NT2/D1 (cell line): ENCODE data around the gene ROPN1L.

Experiments used
- DNase-seq: peaks from one replicate; pipeline ENCODE4 v3.0.0-alpha.2; 2011; ENCODE audit warnings: low read depth, low spot score
- H3K27me3 ChIP-seq: 2 replicates; pipeline ENCODE4 v1.6.0; 2011; ENCODE audit warnings: mild to moderate bottlenecking; ENCODE audit not compliant: insufficient read length, insufficient read depth
- H3K36me3 ChIP-seq: 2 replicates; pipeline ENCODE4 v1.6.1; 2011; ENCODE audit warnings: mild to moderate bottlenecking, low read length, mixed read lengths; ENCODE audit not compliant: insufficient read depth, insufficient read length
- H3K4me1 ChIP-seq: 2 replicates; pipeline ENCODE4 v1.5.1; 2011; ENCODE audit not compliant: insufficient read depth, insufficient read length
- H3K4me3 ChIP-seq: 2 replicates; pipeline ENCODE4 v1.5.1; 2011; ENCODE audit warnings: low read depth; ENCODE audit not compliant: insufficient read length
- H3K9ac ChIP-seq: 2 replicates; pipeline ENCODE4 v1.6.0; 2011; ENCODE audit warnings: low read depth; ENCODE audit not compliant: insufficient read length
- H3K9me3 ChIP-seq: 2 replicates; pipeline ENCODE4 v1.5.1; 2011; ENCODE audit warnings: mild to moderate bottlenecking, low read length; ENCODE audit not compliant: insufficient read depth
- SUZ12 ChIP-seq: IDR thresholded peaks from 2 replicates; pipeline ENCODE4 v1.6.1; 2011; ENCODE audit not compliant: insufficient read length, insufficient read depth; ENCODE audit errors: extremely low read depth
- YY1 ChIP-seq: IDR thresholded peaks from 2 replicates; pipeline ENCODE4 v1.6.1; 2011; ENCODE audit not compliant: insufficient read length, insufficient read depth
- ZNF274 ChIP-seq: IDR thresholded peaks from 2 replicates; pipeline ENCODE4 v1.6.1; 2011; ENCODE audit warnings: mild to moderate bottlenecking, low read depth, low read length

The ROPN1L gene

DNA sequence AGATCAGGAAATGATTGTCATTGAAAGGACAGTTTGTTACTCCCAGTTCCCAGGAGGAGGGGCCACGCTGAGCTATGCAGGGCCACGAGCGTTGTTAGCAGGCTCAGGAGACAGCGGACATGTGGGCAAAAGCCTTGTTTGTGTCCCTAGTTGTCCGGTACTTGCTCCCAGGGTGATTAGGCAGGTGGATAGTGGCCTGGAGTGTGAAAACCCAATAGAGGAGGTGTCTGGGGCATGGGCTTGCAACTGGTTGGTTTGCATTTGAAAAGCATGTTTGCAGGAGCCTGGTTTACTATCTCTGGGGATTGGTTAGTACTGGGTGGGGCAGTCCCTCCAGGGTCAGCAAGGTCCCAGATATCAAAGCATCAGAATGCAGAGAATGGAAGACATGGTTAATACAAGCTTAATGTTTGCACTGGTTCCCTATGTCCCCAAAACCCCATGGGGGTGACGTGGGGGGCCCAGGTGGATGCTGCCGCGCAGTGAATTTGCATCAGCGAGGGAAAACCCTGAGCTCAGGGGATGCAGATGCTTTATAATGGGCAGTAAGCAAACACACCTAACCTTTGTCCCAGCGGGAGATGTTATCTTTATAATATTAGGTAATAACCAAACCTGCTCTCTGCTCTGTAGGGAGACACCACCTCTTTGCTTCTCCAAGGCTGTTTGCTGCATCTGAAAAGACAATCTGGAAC, 39.7 kb downstream of the ROPN1L start:
- DNase-seq: peak; percentile 47
- Histone ChIP-seq H3K36me3 (no peaks in the 10 kb centered on the region), H3K9me3 (no peaks in the 10 kb centered on the region), H3K9ac (no peak overlapping the region), H3K27me3 (peaks cover 16% of the 10 kb centered on the region), H3K4me1 (peaks cover 4% of the 10 kb centered on the region), H3K4me3 (no peak overlapping the region)
- TF ChIP-seq SUZ12: no peak
- TF ChIP-seq YY1: no peak
- no peak for TF ChIP-seq ZNF274

DNA sequence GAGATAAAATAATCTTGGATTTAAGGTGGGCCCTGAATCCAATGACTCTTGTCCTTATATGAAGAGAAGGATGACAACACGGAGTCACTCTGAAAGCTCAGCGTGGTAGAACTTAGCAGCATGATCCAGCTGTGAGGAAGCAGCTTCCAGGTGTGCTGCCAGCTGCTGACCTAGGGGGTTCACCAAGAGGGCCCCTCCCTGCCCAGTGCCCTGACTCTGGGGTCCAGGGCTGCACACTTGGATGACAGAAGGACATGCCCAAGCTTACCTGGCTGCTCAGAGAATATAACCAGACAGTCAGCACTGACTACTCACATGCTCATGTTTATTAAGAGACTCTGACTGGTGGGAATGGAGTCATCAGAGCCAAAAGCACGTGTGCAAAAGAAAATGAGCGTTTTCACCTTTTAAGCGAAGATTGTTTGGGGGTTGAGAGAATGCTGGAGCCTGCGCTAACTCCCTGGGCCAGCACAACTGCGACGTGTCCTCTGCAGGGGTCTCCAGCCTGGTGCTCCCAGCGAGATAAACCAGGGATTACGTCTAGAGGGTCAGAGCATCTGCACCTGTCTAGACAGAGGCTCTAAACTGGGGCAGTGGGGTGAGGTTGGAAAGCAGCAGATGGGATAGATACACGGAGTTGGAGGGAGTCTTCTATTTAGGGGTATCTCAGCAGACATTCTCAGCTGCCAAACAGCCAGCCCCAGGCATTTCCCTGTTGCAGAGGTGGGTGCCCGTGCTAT, 41.3 kb downstream of the ROPN1L start:
- no peak overlapping the region for H3K4me3 ChIP-seq
- TF ChIP-seq YY1: no peak
- TF ChIP-seq ZNF274: no peak
- TF ChIP-seq SUZ12: no peak
- no peaks in the 10 kb centered on the region for H3K36me3 ChIP-seq
- no peak overlapping the region for H3K9ac ChIP-seq
- peaks cover 13% of the 10 kb centered on the region for H3K27me3 ChIP-seq
- no peaks in the 10 kb centered on the region for H3K9me3 ChIP-seq
- no peak for DNase-seq
- peaks cover 6% of the 10 kb centered on the region for H3K4me1 ChIP-seq

- H3K27me3 ChIP-seq: peaks cover 13% of the 10 kb centered on the region
- no peak overlapping the region for H3K4me3 ChIP-seq
- peaks cover 7% of the 10 kb centered on the region for H3K4me1 ChIP-seq
- no peaks in the 10 kb centered on the region for H3K36me3 ChIP-seq
- H3K9me3 ChIP-seq: no peaks in the 10 kb centered on the region
- TF ChIP-seq YY1 (no peak), ZNF274 (no peak), SUZ12 (no peak)
- H3K9ac ChIP-seq: no peak overlapping the region
- DNase-seq: no peak
These were observed 43.1 kb downstream of the ROPN1L start for GRCh38 chr5:10484774-10485141.

DNA sequence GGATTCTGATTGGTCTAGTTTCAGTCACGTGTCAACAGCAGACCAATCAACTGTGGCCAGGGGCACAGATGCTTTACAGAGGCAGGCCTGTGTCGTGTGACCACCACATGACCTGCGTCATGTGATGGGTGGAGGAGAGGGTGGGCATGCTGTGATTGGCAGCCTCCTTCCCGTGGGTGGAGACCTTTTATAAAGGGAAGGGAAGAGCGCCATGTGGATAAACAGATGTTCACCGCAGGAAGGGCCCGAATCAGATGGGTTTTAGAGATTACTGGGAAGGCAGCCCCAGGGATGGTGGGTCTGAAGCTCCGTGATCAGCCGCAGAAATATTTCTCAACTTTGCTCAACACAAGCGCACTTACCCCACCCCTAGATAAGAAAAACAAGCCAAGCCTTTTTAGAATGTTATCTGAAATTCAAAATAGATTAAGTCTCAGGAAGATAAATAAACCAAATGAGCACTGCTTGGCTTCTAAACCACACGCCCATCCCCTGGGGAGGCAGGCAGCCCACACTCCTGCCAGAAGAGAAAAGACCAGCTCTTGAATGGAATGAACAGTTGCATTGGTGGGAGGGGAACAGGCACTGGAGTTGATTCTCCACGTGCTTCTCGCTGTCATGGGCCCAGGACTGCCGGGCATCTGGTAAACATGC, 43.6 kb downstream of the ROPN1L start:
- Histone ChIP-seq H3K27me3 (peaks cover 13% of the 10 kb centered on the region), H3K9me3 (no peaks in the 10 kb centered on the region), H3K9ac (no peak overlapping the region), H3K4me3 (no peak overlapping the region), H3K36me3 (no peaks in the 10 kb centered on the region), H3K4me1 (peaks cover 7% of the 10 kb centered on the region)
- DNase-seq: no peak
- TF ChIP-seq YY1: no peak
- TF ChIP-seq ZNF274: no peak
- no peak for TF ChIP-seq SUZ12

DNA sequence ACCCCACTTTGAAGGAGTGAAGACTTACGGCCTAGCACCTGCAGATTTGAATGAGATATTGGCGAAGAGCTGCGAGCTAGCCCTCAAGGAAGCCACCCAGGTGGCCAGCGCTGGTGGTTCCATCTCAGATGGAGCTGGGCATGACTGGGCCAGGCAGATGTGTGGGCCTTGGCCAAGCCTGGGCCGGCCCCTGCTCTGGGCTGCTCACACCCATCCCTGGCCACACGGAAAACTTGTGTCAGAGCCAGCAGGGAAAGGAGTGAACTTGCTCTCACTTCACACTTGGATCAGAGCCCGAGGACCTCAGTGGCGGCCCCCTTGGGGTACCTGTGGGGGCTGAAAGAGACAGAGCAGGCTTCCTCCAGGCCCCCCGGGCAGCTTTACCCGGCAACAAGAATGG, 44.2 kb downstream of the ROPN1L start:
- peaks cover 13% of the 10 kb centered on the region for H3K27me3 ChIP-seq
- no peaks in the 10 kb centered on the region for H3K36me3 ChIP-seq
- peaks cover 7% of the 10 kb centered on the region for H3K4me1 ChIP-seq
- TF ChIP-seq SUZ12 (no peak), YY1 (no peak), ZNF274 (no peak)
- no peak overlapping the region for H3K9ac ChIP-seq
- no peak for DNase-seq
- H3K4me3 ChIP-seq: no peak overlapping the region
- no peaks in the 10 kb centered on the region for H3K9me3 ChIP-seq

- no peak overlapping the region for H3K9ac ChIP-seq
- peaks cover 7% of the 10 kb centered on the region for H3K4me1 ChIP-seq
- no peaks in the 10 kb centered on the region for H3K36me3 ChIP-seq
- H3K4me3 ChIP-seq: no peak overlapping the region
- H3K9me3 ChIP-seq: no peaks in the 10 kb centered on the region
- no peak for TF ChIP-seq SUZ12
- no peak for TF ChIP-seq YY1
- TF ChIP-seq ZNF274: no peak
- DNase-seq: no peak
- peaks cover 13% of the 10 kb centered on the region for H3K27me3 ChIP-seq
These were observed 45.0 kb downstream of the ROPN1L start for GRCh38 chr5:10486511-10487344.
